HG02571 (cell line): Measurements from ENCODE around the gene COL1A1.

Experiments
- ATAC-seq: cut with Tn5 transposase; IDR thresholded peaks from one replicate; pipeline ENCODE4 v1.9.1; 2021; ENCODE audit warnings: mild to moderate bottlenecking, moderate library complexity; ENCODE audit not compliant: unreplicated experiment

Gene COL1A1

GRCh38 chr17:50187751-50188530, 13.5 kb downstream of the COL1A1 start:
- ATAC-seq, result no peak

GRCh38 chr17:50187394-50187725, 14.1 kb downstream of the COL1A1 start:
- ATAC-seq, result no peak

GRCh38 chr17:50186661-50187393, 14.6 kb downstream of the COL1A1 start:
- ATAC-seq, result no peak

GRCh38 chr17:50185631-50186471, 15.6 kb downstream of the COL1A1 start:
- ATAC-seq, result no peak

GRCh38 chr17:50184611-50185398, 16.6 kb downstream of the COL1A1 start:
- ATAC-seq, result no peak

- ATAC-seq, result no peak
Observed at GRCh38 chr17:50184064-50184463, 17.4 kb downstream of the COL1A1 start.

- no peak for ATAC-seq
Observed at GRCh38 chr17:50183421-50183994, 17.9 kb downstream of the COL1A1 start.

- no peak for ATAC-seq
Observed at GRCh38 chr17:50182783-50183420, 18.5 kb downstream of the COL1A1 start.

- no peak for ATAC-seq
Observed at GRCh38 chr17:50181591-50182560, 19.6 kb downstream of the COL1A1 start.

- no peak for ATAC-seq
Observed at GRCh38 chr17:50181144-50181543, 20.3 kb downstream of the COL1A1 start.

- ATAC-seq, result no peak
Observed at GRCh38 chr17:50180620-50181019, 20.8 kb downstream of the COL1A1 start.

- ATAC-seq, result no peak
Observed at GRCh38 chr17:50180111-50180510, 21.3 kb downstream of the COL1A1 start.

- ATAC-seq, result no peak
Observed at GRCh38 chr17:50177983-50178834, 23.2 kb downstream of the COL1A1 start.

- ATAC-seq, result no peak
Observed at GRCh38 chr17:50177476-50177875, 24.0 kb downstream of the COL1A1 start.

- ATAC-seq, result no peak
Observed at GRCh38 chr17:50176559-50177357, 24.7 kb downstream of the COL1A1 start.

GRCh38 chr17:50175035-50175807, 26.2 kb downstream of the COL1A1 start:
- no peak for ATAC-seq
